WI38 (cell line): ENCODE measurements around the gene KATNB1.

Experiments
- H3K4me3 ChIP-seq: 2 replicates; pipeline ENCODE4 v1.5.1; 2011; ENCODE audit warnings: low read depth, mild to moderate bottlenecking, control low read depth, low read length
- TF ChIP-seq, protein P1 (sequence below): IDR thresholded peaks from 2 replicates; pipeline ENCODE4 v1.5.1; 2012; ENCODE audit warnings: low read depth, mild to moderate bottlenecking, control low read depth, low read length

The KATNB1 gene

DNA sequence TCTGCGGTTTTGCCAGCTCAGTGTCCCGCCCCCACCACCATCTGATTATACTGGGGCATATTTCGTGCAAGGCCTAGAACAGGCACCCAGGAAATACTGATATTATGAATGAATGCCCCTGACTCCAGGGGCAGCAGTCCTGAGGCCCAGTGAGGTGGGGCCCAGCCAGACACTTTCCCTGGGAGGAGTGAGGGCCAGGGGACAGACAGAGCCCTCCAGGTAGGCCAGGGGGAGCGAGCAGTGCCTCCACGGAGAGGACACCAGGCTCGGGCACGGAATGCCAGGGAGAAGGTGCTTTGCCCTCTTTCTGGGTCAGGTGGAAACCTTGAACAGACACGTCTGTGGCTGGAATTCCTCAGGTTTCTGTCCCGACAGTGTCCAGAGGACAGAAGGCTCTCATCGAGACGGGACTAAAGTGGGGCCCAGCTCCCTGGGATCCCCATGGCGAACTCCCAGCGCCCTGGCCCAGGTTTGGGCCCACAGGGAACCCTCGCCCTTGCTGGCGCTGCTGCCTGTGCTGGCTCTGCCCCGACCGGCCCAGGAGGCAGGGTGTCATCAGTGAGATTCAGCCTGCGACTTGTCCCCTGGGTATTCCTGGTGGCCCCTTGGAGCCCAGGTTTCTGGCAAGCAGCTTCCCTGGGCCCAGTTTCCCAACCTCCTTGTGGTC, 4.3 kb downstream of the KATNB1 start:
- no peak overlapping the region for H3K4me3 ChIP-seq
- TF ChIP-seq, protein P1, sequence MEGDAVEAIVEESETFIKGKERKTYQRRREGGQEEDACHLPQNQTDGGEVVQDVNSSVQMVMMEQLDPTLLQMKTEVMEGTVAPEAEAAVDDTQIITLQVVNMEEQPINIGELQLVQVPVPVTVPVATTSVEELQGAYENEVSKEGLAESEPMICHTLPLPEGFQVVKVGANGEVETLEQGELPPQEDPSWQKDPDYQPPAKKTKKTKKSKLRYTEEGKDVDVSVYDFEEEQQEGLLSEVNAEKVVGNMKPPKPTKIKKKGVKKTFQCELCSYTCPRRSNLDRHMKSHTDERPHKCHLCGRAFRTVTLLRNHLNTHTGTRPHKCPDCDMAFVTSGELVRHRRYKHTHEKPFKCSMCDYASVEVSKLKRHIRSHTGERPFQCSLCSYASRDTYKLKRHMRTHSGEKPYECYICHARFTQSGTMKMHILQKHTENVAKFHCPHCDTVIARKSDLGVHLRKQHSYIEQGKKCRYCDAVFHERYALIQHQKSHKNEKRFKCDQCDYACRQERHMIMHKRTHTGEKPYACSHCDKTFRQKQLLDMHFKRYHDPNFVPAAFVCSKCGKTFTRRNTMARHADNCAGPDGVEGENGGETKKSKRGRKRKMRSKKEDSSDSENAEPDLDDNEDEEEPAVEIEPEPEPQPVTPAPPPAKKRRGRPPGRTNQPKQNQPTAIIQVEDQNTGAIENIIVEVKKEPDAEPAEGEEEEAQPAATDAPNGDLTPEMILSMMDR = no peak

DNA sequence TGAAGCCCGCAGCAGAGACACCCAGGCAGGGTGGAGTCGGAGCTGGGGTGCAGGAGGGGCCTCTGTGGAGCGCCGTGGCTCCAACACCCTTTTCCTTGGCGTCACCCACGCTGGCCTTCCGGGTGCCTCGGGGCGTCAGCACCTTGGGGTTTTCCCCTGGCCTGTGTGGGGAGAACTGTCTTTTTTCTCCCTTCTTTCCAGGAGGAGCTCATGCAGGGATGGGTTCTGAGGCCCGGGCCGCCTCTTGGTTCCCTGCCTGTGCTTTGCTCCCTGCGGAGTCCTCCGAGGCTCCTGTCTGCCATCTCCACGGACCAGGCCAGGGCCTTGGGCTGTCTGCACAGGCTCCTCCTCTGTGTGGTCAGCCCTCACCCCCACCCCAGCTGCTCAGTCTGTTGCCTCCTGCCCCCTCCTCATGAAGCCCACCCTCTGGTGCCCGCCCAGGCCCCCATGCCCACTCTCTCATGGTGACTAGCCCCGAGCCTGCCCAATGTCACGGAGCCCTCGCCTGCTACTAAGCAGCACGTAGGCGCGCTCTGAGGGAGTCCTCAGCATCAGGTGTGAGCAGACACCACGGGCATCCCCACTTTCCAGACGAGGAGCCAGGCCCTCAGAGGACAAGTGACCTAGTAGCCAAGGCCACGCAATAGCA, 5.0 kb downstream of the KATNB1 start:
- no peak overlapping the region for H3K4me3 ChIP-seq
- TF ChIP-seq, protein P1 = no peak

DNA sequence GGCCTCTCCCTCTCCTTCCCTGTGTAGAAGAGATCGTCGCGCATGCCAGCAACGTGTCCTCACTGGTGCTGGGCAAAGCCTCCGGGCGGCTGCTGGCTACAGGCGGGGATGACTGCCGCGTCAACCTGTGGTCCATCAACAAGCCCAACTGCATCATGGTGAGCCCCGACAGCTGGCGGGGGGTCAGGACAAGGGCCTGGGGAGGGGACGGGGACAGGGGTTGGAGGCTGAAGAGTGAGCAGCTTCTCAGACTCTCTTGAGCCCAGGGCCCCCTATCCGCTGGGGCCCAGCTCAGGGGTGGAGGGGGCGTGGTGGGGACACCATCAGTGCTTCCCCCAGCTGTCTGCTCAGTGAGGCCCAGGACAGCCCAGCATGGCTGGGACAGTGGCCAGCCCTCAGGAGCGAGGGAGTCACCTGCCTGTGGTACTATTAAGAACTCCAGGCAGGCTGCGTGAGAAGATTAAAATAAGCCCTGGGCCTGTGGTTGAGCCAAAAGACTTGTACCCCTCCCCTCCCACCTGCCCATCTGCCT, 6.2 kb downstream of the KATNB1 start:
- no peak overlapping the region for H3K4me3 ChIP-seq
- TF ChIP-seq, protein P1 = no peak

DNA sequence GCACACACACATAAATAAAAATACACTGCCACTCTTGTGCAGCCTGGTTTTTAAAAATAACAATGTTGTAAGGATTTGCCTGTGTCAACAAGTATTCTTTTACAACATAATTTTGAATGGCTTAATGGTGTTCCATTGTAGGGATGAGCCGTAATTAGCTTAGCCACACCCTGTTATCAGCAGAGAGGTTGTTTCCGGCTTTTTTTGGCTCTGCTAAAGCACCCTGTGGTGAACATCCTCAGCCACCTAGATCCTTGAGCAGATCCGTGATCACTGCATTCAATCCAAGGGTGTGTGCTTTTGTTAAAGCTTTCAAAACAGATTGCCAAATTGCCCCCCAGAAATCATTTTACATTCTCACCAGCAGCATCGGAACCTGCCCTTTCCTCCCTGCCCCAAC, 7.0 kb downstream of the KATNB1 start:
- H3K4me3 ChIP-seq = no peak overlapping the region
- TF ChIP-seq, protein P1 = no peak

DNA sequence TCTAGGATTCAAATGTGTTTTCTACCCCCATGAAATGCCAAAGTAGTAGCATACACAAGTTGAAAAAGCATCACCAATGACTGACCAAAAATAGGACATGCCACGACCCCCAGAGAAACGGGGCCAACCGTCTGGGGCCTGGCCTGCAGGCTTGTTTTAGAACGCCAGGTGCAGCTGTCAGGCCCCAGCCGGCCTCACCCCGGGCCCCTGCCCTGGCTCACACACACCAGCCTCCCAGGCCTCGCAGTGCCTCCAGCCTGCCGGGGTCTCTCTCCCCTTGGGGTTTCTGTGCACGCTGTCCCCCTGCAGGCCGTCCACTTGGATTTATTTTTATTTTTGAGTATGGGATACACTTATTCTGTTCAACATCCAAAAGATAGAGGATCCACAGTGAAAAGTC, 7.9 kb downstream of the KATNB1 start:
- TF ChIP-seq, protein P1 = no peak
- H3K4me3 ChIP-seq = no peak overlapping the region

GRCh38 chr16:57743886-57744641, 8.5 kb downstream of the KATNB1 start:
- H3K4me3 ChIP-seq = no peak overlapping the region
- TF ChIP-seq, protein P1 = no peak

DNA sequence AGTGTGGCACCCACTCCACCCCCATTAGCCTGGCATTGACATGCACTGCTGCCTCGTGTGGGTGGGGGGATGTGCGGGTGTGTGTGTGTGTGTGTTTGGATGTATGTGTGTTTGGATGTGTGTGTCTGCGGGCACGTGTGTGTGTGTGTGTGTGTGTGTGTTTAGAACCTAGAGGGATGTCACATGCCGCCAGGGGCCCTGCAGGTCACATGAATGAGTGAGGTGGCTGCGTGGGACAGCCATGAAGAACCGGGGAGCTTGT, 9.0 kb downstream of the KATNB1 start:
- TF ChIP-seq, protein P1 = no peak

More for the DNA sequence above, 9.0 kb downstream of the KATNB1 start:
- H3K4me3 ChIP-seq = no peak overlapping the region
